ENCODE data around the gene MBD1.

Gene MBD1

GRCh38 chr18:50283469-50284209 is 2.3 kb upstream of the MBD1 start:
- Histone ChIP-seq H3K27ac (ENCODE audit: insufficient read depth, low read depth, low read length, poor library complexity, severe bottlenecking) (no peak overlapping the region), H3K4me1 (ENCODE audit: control insufficient read depth, insufficient read depth, low read length) (peaks cover 13% of the 10 kb centered on the region), H3K9me3 (ENCODE audit: control insufficient read depth, low read length) (no peaks in the 10 kb centered on the region), H3K36me3 (ENCODE audit: control insufficient read depth, insufficient read depth, low read length) (peaks cover 30% of the 10 kb centered on the region), H3K4me3 (ENCODE audit: insufficient read depth, low read depth, low read length) (no peak overlapping the region), H3K27me3 (ENCODE audit: control insufficient read depth, insufficient read depth, low read length, poor library complexity, severe bottlenecking) (no peaks in the 10 kb centered on the region)
- WGBS, 2 experiments = 96 to 97% methylated on average over 29 of the region's 29 CpGs

GRCh38 chr18:50282521-50283335 is 1.4 kb upstream of the MBD1 start:
- H3K4me1 ChIP-seq (ENCODE audit: control insufficient read depth, insufficient read depth, low read length) = peaks cover 13% of the 10 kb centered on the region
- no peaks in the 10 kb centered on the region for H3K9me3 ChIP-seq (ENCODE audit: control insufficient read depth, low read length)
- no peak overlapping the region for H3K4me3 ChIP-seq (ENCODE audit: insufficient read depth, low read depth, low read length)
- H3K27ac ChIP-seq (ENCODE audit: insufficient read depth, low read depth, low read length, poor library complexity, severe bottlenecking) = no peak overlapping the region
- peaks cover 34% of the 10 kb centered on the region for H3K36me3 ChIP-seq (ENCODE audit: control insufficient read depth, insufficient read depth, low read length)
- no peaks in the 10 kb centered on the region for H3K27me3 ChIP-seq (ENCODE audit: control insufficient read depth, insufficient read depth, low read length, poor library complexity, severe bottlenecking)
- 96 to 97% methylated on average over 42 of the region's 42 CpGs for WGBS, 2 experiments

GRCh38 chr18:50281972-50282520 is 723 bp upstream of the MBD1 start:
- Histone ChIP-seq H3K4me3 (ENCODE audit: insufficient read depth, low read depth, low read length) (peak overlapping the region; percentile 86), H3K9me3 (ENCODE audit: control insufficient read depth, low read length) (no peaks in the 10 kb centered on the region), H3K27ac (ENCODE audit: insufficient read depth, low read depth, low read length, poor library complexity, severe bottlenecking) (peak overlapping the region; percentile 73), H3K36me3 (ENCODE audit: control insufficient read depth, insufficient read depth, low read length) (peaks cover 35% of the 10 kb centered on the region), H3K27me3 (ENCODE audit: control insufficient read depth, insufficient read depth, low read length, poor library complexity, severe bottlenecking) (no peaks in the 10 kb centered on the region), H3K4me1 (ENCODE audit: control insufficient read depth, insufficient read depth, low read length) (peaks cover 13% of the 10 kb centered on the region)
- 46% methylated on average over 35 of the region's 35 CpGs for WGBS, 2 experiments

- Histone ChIP-seq H3K27ac (ENCODE audit: insufficient read depth, low read depth, low read length, poor library complexity, severe bottlenecking) (peak overlapping the region; percentile 73), H3K4me3 (ENCODE audit: insufficient read depth, low read depth, low read length) (peak overlapping the region; percentile 86), H3K9me3 (ENCODE audit: control insufficient read depth, low read length) (no peaks in the 10 kb centered on the region), H3K27me3 (ENCODE audit: control insufficient read depth, insufficient read depth, low read length, poor library complexity, severe bottlenecking) (no peaks in the 10 kb centered on the region), H3K36me3 (ENCODE audit: control insufficient read depth, insufficient read depth, low read length) (peaks cover 47% of the 10 kb centered on the region), H3K4me1 (ENCODE audit: control insufficient read depth, insufficient read depth, low read length) (peaks cover 8% of the 10 kb centered on the region)
- WGBS, 2 experiments = 3 to 4% methylated on average over 16 of the region's 16 CpGs
These were observed 522 bp downstream of the MBD1 start for GRCh38 chr18:50280707-50281294.

GRCh38 chr18:50279752-50280151 is 1.6 kb downstream of the MBD1 start:
- H3K36me3 ChIP-seq (ENCODE audit: control insufficient read depth, insufficient read depth, low read length) = peaks cover 50% of the 10 kb centered on the region
- no peaks in the 10 kb centered on the region for H3K9me3 ChIP-seq (ENCODE audit: control insufficient read depth, low read length)
- peaks cover 8% of the 10 kb centered on the region for H3K4me1 ChIP-seq (ENCODE audit: control insufficient read depth, insufficient read depth, low read length)
- 96 to 98% methylated on average over 7 of the region's 7 CpGs for WGBS, 2 experiments
- H3K27ac ChIP-seq (ENCODE audit: insufficient read depth, low read depth, low read length, poor library complexity, severe bottlenecking) = no peak overlapping the region
- H3K4me3 ChIP-seq (ENCODE audit: insufficient read depth, low read depth, low read length) = no peak overlapping the region
- H3K27me3 ChIP-seq (ENCODE audit: control insufficient read depth, insufficient read depth, low read length, poor library complexity, severe bottlenecking) = no peaks in the 10 kb centered on the region

- Histone ChIP-seq H3K36me3 (ENCODE audit: control insufficient read depth, insufficient read depth, low read length) (peaks cover 48% of the 10 kb centered on the region), H3K27me3 (ENCODE audit: control insufficient read depth, insufficient read depth, low read length, poor library complexity, severe bottlenecking) (no peaks in the 10 kb centered on the region), H3K27ac (ENCODE audit: insufficient read depth, low read depth, low read length, poor library complexity, severe bottlenecking) (no peak overlapping the region), H3K4me1 (ENCODE audit: control insufficient read depth, insufficient read depth, low read length) (peaks cover 8% of the 10 kb centered on the region), H3K4me3 (ENCODE audit: insufficient read depth, low read depth, low read length) (no peak overlapping the region), H3K9me3 (ENCODE audit: control insufficient read depth, low read length) (no peaks in the 10 kb centered on the region)
- WGBS, 2 experiments = 93 to 98% methylated on average over 4 of the region's 6 CpGs
These were observed 3.4 kb downstream of the MBD1 start for GRCh38 chr18:50277942-50278341.

- no peak overlapping the region for H3K4me3 ChIP-seq (ENCODE audit: insufficient read depth, low read depth, low read length)
- H3K27me3 ChIP-seq (ENCODE audit: control insufficient read depth, insufficient read depth, low read length, poor library complexity, severe bottlenecking) = no peaks in the 10 kb centered on the region
- 93 to 94% methylated on average over 4 of the region's 4 CpGs for WGBS, 2 experiments
- H3K4me1 ChIP-seq (ENCODE audit: control insufficient read depth, insufficient read depth, low read length) = peaks cover 8% of the 10 kb centered on the region
- no peaks in the 10 kb centered on the region for H3K9me3 ChIP-seq (ENCODE audit: control insufficient read depth, low read length)
- H3K27ac ChIP-seq (ENCODE audit: insufficient read depth, low read depth, low read length, poor library complexity, severe bottlenecking) = no peak overlapping the region
- H3K36me3 ChIP-seq (ENCODE audit: control insufficient read depth, insufficient read depth, low read length) = peaks cover 60% of the 10 kb centered on the region
These were observed 4.9 kb downstream of the MBD1 start for GRCh38 chr18:50276452-50276851.

GRCh38 chr18:50275503-50276036 is 5.8 kb downstream of the MBD1 start:
- Histone ChIP-seq H3K36me3 (ENCODE audit: control insufficient read depth, insufficient read depth, low read length) (peaks cover 60% of the 10 kb centered on the region), H3K27ac (ENCODE audit: insufficient read depth, low read depth, low read length, poor library complexity, severe bottlenecking) (no peak overlapping the region), H3K9me3 (ENCODE audit: control insufficient read depth, low read length) (no peaks in the 10 kb centered on the region), H3K27me3 (ENCODE audit: control insufficient read depth, insufficient read depth, low read length, poor library complexity, severe bottlenecking) (no peaks in the 10 kb centered on the region), H3K4me1 (ENCODE audit: control insufficient read depth, insufficient read depth, low read length) (peaks cover 8% of the 10 kb centered on the region), H3K4me3 (ENCODE audit: insufficient read depth, low read depth, low read length) (no peak overlapping the region)
- WGBS, 2 experiments = 95 to 96% methylated on average over 19 of the region's 19 CpGs

- peaks cover 64% of the 10 kb centered on the region for H3K36me3 ChIP-seq (ENCODE audit: control insufficient read depth, insufficient read depth, low read length)
- no peaks in the 10 kb centered on the region for H3K27me3 ChIP-seq (ENCODE audit: control insufficient read depth, insufficient read depth, low read length, poor library complexity, severe bottlenecking)
- 96 to 97% methylated on average over 10 of the region's 10 CpGs for WGBS, 2 experiments
These were observed 6.4 kb downstream of the MBD1 start for GRCh38 chr18:50274941-50275340.

GRCh38 chr18:50274044-50274442 is 7.3 kb downstream of the MBD1 start:
- 95 to 97% methylated on average over 17 of the region's 17 CpGs for WGBS, 2 experiments
- Histone ChIP-seq H3K36me3 (ENCODE audit: control insufficient read depth, insufficient read depth, low read length) (peaks cover 68% of the 10 kb centered on the region), H3K27ac (ENCODE audit: insufficient read depth, low read depth, low read length, poor library complexity, severe bottlenecking) (no peak overlapping the region), H3K27me3 (ENCODE audit: control insufficient read depth, insufficient read depth, low read length, poor library complexity, severe bottlenecking) (no peaks in the 10 kb centered on the region), H3K4me3 (ENCODE audit: insufficient read depth, low read depth, low read length) (no peak overlapping the region), H3K9me3 (ENCODE audit: control insufficient read depth, low read length) (no peaks in the 10 kb centered on the region), H3K4me1 (ENCODE audit: control insufficient read depth, insufficient read depth, low read length) (no peaks in the 10 kb centered on the region)

More at GRCh38 chr18:50274941-50275340, 6.4 kb downstream of the MBD1 start:
- Histone ChIP-seq H3K27ac (ENCODE audit: insufficient read depth, low read depth, low read length, poor library complexity, severe bottlenecking) (no peak overlapping the region), H3K4me1 (ENCODE audit: control insufficient read depth, insufficient read depth, low read length) (peaks cover 5% of the 10 kb centered on the region), H3K4me3 (ENCODE audit: insufficient read depth, low read depth, low read length) (no peak overlapping the region), H3K9me3 (ENCODE audit: control insufficient read depth, low read length) (no peaks in the 10 kb centered on the region)
